GM19239 (cell line): ENCODE results near the gene NBPF9.
"Not testable (repeated sequence)": the region's sequence is repeated elsewhere in the genome, so short reads cannot be mapped to it uniquely, and the experiment has no call there.

Source experiments
- DNase-seq: peaks from one replicate; pipeline ENCODE4 v3.0.0; 2011; ENCODE audit warnings: low spot score; ENCODE audit not compliant: insufficient read length
- FAIRE-seq: peaks from 2 replicates; lab custom pipeline; 2011; peaks lifted over from hg19 to GRCh38; lab: Jason Lieb, UNC

NBPF9 gene

GRCh38 chr1:149018577-149018976 lies 84.8 kb downstream of the NBPF9 start:
- not testable (repeated sequence) for DNase-seq, FAIRE-seq

DNA sequence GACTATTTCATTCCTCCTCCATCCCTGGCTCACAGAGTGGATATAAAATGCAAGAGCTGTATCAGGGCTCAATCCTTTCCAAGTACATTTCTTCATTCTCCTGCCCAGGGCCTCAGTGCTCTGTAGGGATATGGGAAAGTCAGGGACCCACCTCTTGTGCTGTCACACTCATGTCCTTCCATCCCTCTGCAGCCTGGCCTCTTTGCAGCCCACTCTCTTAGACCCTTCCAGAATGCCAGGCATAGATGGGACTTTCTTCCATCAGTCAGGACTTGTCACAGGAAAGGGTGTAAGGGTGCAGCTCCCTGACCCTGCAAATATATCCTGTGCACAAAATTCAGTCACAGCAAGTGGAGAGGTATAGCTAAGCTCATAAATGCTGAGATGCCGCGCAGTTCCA lies 86.7 kb downstream of the NBPF9 start:
- not testable (repeated sequence) for DNase-seq, FAIRE-seq

DNA sequence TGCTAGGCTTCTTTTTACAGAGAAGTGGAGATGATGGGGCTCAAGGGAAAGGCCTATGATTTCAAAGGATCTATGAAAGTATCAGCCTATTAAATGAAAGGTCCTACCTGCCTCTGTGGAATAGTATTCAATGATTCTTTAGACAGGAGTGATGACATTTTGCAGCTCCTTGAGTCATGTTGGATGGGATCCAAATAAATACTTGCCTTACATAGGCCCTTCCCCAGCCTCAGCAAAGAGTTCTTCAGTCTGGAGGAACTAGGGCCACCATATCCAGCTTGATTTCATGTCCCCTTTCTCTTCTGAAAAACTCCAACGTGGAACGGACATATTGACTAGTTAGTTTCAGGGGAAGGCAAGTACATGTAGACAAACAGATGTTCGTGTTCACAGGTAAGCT lies 87.8 kb downstream of the NBPF9 start:
- DNase-seq, FAIRE-seq: not testable (repeated sequence)

GRCh38 chr1:149013513-149013912 lies 89.8 kb downstream of the NBPF9 start:
- DNase-seq = not testable (repeated sequence)

DNA sequence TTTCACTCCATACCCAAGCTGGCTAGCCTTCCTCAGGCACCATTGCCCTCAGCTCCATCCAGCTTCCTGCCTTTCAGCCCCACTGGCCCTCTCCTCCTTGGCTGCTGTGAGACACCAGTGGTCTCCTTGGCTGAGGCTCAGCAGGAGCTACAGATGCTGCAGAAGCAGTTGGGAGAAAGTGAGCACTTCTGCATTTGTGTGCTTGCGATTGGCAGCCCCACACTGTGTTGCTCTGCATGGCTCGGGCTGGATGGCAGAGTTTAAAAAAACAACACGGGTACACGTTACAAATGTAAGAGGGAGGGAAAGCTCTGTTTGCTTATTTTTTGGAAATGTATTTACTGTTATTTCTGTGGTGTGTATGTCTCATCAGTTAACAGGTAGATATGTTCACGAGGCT lies 90.8 kb downstream of the NBPF9 start:
- DNase-seq, FAIRE-seq: not testable (repeated sequence)

More at GRCh38 chr1:149013513-149013912, 89.8 kb downstream of the NBPF9 start:
- FAIRE-seq = not testable (repeated sequence)

DNA sequence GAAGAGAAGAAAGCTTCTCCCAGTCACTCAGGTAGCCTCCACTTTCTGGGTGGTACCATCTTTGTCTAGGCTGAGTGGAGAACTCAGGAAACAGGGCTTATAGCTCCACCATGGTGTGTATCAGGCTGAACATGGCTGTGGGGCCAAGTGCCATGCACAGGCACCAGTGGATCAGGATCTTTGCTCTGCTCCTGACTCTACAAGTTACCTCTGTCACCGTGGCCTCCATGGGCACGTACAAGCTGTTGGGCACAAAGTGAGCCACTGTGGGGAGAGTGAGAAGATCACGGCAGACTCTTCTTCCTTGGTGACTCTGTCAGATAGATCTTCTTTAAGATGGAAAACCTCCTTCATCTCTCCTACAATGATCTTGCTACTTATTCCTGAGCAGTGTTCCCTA lies 93.6 kb downstream of the NBPF9 start:
- DNase-seq, FAIRE-seq: not testable (repeated sequence)

DNA sequence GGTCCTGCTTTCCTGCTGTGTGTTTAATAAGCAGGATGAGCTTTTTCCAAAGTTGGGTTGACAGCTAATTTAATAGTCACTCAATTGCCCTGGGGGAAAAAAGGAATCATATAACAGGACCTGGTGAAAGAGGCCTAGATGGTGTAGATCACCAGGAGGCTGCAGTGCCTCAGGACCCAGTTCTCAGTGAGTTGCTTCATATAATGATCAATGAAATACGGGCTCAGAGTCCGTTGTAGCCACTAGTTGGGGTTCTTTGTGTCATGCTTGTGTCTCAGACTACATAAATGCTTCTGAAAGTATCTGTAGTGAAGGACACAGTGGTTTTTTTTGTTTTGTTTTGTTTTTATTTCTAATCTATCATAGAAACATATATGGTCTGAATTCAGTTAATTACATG lies 94.6 kb downstream of the NBPF9 start:
- FAIRE-seq, DNase-seq: not testable (repeated sequence)

DNA sequence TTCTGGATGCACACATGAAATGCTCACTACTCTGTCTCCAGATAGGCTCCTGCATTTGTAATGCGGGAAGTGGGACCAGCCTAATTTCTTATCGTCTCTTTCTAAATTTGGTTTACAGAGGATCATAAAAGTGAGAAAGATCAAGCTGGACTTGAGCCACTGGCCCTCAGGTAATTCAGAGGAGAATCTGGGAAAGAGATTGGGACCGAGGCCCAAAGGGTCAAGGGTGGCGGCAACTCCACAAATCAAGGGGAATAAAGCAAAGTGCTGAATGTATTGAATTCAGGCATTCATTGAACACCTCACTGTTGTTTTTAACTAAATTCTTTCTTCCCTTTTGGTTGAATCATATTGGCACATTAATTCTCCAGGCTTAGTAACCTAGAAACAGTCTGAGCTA lies 95.0 kb downstream of the NBPF9 start:
- not testable (repeated sequence) for FAIRE-seq, DNase-seq
